Heart left ventricle (tissue), 13 donors: ENCODE results near the gene COL4A5.

ENCODE experiments used
- CTCF ChIP-seq, 12 donors: fragments of 200-600 bp; sonication (generic) in 4 of 12; IDR thresholded peaks; one replicate each; pipeline versions ENCODE4 v1.5.0 to v1.8.0; 2018 to 2022; ENCODE audit warnings: antibody characterized with exemption in 12 of 12, mild to moderate bottlenecking in 5 of 12
- POLR2A ChIP-seq, 2 donors: fragments of 450-650 bp; IDR thresholded peaks; one replicate each; pipeline ENCODE4 v1.6.1; 2017; ENCODE audit warnings: antibody characterized with exemption in 2 of 2, mild to moderate bottlenecking in 2 of 2, moderate library complexity in 2 of 2
- donor health status: ischemic (EF 13 %, LVEDD 7.1; RV severe dilation, severe dysfunction).
- donor health status: DM: no; HTN: yes; CAD: no.
- donor health status: DM: no; HTN: no; CAD: no.
- donor health status: ischemic (EF 25% LVEDD 6.9; RV normal size, moderate dysfunction).
- donor health status: ischemic (EF 25% LVEDD 5.7; RV mildly dilated, moderate dysfunction).
- donor health status: ischemic (EF 35%, LVEDD 5.7; RV mildly dilated, moderate dysfunction).
- donor health status: nonischemic (EF 11% LVEDD 7.7; RV severe dilation, severe dysfunction).
- donor health status: DM: yes; HTN: yes; CAD: no.
- donor health status: PGD.
- donor health status: ischemic (EF 29% LVEDD 5.4; RV normal size, mild dysfunction).
- donor health status: nonischemic (EF 23%, LVEDD 6.1; RV moderate dilation, normal function).

- TF ChIP-seq POLR2A (IDR thresholded peaks at IDR 0.05) (no peak), CTCF (IDR thresholded peaks at IDR 0.05) (no peak)
These were observed 4.4 kb upstream of the COL4A5 start for GRCh38 chrX:108435261-108435660.
